C4-2B (cell line): ENCODE results near the gene CCDC57.
"Not testable (repeated sequence)": the region's sequence is repeated elsewhere in the genome, so short reads cannot be mapped to it uniquely, and the experiment has no call there.

Experiments used
- H3K27ac ChIP-seq: fragments of 450-650 bp; 2 replicates; pipeline ENCODE4 v1.5.1; 2017
- ZFX ChIP-seq: fragments of 450-650 bp; IDR thresholded peaks from 2 replicates; pipeline ENCODE4 v1.6.1; 2017
- TF ChIP-seq, protein P1 (sequence below): fragments of 450-650 bp; conservative IDR thresholded peaks from 2 replicates; pipeline ENCODE4 v1.5.1; 2017; ENCODE audit warnings: mild to moderate bottlenecking

CCDC57 gene

DNA sequence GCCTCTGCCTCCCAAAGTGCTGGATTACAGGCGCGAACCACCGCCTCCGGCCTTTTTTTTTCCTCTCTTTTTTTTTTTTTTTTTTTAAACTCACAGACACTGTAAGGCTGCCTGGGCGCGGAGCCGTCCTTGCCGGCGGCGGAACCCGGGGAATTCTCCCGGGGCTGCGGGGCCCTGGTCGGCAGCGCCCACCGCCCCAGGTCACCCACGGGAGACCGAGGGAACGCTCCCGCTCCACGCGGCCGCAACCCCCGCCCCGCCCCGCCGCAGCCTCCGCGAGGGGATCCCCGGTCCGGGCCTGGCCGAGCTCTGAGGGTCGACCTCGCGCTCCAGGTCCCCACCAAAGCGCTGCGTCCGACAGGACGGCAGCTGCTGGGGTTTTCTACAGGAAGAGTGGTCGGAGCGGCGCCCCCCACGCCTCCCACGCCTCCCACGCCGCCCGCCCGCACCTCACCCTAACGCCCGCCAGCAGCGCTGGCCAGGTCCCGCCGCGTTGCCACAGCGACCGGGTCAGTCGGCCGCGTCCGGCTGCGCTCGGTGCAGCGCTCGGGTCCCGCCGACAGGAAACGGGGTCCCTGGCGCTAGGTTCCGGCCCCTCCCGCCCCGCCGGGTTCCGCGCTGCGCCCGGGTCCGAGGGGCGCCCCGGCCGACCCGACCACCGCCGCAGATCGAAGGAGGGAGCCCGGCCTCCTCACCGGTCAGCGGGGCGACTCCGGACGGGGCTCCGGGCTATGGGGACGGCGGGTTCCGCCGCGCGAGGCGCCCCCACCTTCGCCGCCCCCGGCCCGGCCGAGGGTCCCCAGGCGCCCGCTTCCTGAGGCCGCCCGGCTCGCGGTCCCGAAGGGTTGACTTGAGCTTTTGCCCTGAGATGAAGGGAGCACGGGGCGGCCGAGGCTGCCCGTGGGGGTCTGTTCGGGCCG lies at the start of gene CCDC57:
Gene CCDC57 (minus strand): TSS at position 512 of the 920 bp plus-strand sequence. CDS start 10,898 bp downstream, outside the sequence.
- H3K27ac ChIP-seq: peak within 1 kb of the TSS; percentile 98

GRCh38 chr17:82262344-82262743 lies 49.7 kb upstream of the CCDC57 start:
- no peak overlapping the region for H3K27ac ChIP-seq

More for the DNA sequence above, at the start of gene CCDC57:
- TF ChIP-seq ZFX: peak; percentile 70; the same call in 1 of the 2 replicates
- TF ChIP-seq, protein P1, sequence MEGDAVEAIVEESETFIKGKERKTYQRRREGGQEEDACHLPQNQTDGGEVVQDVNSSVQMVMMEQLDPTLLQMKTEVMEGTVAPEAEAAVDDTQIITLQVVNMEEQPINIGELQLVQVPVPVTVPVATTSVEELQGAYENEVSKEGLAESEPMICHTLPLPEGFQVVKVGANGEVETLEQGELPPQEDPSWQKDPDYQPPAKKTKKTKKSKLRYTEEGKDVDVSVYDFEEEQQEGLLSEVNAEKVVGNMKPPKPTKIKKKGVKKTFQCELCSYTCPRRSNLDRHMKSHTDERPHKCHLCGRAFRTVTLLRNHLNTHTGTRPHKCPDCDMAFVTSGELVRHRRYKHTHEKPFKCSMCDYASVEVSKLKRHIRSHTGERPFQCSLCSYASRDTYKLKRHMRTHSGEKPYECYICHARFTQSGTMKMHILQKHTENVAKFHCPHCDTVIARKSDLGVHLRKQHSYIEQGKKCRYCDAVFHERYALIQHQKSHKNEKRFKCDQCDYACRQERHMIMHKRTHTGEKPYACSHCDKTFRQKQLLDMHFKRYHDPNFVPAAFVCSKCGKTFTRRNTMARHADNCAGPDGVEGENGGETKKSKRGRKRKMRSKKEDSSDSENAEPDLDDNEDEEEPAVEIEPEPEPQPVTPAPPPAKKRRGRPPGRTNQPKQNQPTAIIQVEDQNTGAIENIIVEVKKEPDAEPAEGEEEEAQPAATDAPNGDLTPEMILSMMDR: no peak

DNA sequence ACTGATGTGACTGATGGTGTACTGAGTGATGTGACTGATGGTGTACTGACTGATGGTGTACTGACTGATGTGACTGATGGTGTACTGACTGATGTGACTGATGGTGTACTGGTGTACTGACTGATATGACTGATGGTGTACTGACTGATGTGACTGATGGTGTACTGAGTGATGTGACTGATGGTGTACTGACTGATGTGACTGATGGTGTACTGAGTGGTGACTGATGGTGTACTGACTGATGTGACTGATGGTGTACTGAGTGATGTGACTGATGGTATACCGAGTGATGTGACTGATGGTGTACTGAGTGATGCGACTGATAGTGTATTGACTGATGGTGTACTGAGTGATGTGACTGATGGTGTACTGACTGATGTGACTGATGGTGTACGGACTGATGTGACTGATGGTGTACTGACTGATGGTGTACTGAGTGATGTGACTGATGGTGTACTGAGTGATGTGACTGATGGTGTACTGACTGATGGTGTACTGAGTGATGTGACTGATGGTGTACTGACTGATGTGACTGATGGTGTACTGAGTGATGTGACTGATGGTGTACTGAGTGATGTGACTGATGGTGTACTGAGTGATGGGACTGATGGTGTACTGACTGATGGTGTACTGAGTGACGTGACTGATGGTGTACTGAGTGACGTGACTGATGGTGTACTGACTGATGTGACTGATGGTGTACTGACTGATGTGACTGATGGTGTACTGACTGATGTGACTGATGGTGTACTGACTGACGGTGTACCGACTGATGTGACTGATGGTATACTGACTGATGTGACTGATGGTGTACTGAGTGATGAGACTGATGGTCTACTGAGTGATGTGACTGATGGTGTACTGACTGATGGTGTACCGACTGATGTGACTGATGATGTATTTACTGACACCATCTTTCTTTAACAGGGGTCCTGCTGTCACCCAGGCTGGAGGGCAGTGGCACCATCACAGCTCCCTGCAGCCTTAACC lies 47.6 kb upstream of the CCDC57 start:
- not testable (repeated sequence) for H3K27ac ChIP-seq

More at GRCh38 chr17:82262344-82262743, 49.7 kb upstream of the CCDC57 start:
- no peak for TF ChIP-seq ZFX
- TF ChIP-seq, protein P1: no peak

GRCh38 chr17:82258555-82258954 lies 45.9 kb upstream of the CCDC57 start:
- TF ChIP-seq, protein P1: no peak
- no peak for TF ChIP-seq ZFX
- H3K27ac ChIP-seq: no peak overlapping the region

DNA sequence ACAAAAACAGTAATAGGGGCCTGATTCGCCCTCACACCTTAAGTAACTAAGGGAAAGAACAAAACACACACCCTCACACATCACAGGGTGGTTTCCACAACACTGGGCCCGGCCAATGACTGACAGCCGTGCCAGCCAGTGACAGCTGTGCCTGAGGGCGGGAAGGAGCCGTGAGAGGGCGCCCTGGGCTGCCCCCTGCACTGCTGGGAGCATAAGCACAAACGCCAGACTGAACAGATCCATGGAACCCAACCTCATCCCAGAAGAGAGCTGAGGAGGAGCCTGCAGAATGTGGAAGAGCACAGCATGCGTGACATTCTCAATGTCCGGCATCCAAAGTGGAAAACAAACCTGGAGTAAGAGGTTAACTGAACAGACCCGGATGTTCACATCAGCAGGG lies 44.8 kb upstream of the CCDC57 start:
- TF ChIP-seq ZFX: no peak
- TF ChIP-seq, protein P1: no peak
- H3K27ac ChIP-seq: no peak overlapping the region

GRCh38 chr17:82256242-82256885 lies 43.7 kb upstream of the CCDC57 start:
- no peak overlapping the region for H3K27ac ChIP-seq
- TF ChIP-seq, protein P1: no peak
- no peak for TF ChIP-seq ZFX

DNA sequence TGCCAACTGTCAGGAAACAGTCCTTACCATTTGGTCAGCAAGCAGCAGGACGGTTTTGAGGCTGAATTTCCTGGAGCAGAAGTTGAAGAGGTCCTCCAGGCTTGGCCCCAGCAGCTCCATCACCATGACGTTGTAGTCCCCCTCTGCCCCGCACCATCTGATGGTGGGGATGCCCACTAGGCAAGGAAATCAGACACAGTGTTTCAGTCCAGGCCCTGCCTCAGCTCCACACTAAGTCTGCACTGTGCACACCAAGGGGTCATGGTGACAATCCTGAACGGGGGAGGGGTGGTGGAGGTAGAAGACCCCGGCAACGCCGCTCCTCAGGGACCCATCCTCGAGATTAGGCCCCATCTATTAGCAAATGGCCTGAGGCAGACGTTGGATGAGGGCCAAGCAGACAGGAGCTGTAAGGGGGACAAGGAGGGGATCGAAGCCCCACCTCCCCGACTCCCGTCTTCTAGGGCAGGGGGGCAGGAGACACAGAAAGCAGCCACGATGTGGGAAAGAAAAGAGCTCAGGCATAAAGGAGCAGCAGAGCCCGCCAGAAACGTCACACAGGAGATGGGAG lies 42.8 kb upstream of the CCDC57 start:
- H3K27ac ChIP-seq: no peak overlapping the region
- TF ChIP-seq, protein P1: no peak
- TF ChIP-seq ZFX: no peak

DNA sequence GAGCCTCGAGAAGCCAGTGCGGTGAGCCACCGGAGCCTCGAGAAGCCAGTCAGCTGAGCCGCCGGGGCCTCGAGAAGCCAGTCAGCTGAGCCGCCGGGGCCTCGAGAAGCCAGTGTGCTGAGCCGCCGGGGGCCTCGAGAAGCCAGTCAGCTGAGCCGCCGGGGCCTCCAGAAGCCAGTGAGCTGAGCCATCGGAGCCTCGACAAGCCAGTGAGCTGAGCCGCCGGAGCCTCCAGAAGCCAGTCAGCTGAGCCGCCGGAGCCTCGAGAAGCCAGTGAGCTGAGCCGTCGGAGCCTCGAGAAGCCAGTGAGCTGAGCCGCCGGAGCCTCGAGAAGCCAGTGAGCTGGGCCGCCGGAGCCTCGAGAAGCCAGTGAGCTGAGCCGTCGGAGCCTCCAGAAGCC lies 42.1 kb upstream of the CCDC57 start:
- H3K27ac ChIP-seq: not testable (repeated sequence)

GRCh38 chr17:82254096-82254495 lies 41.5 kb upstream of the CCDC57 start:
- not testable (repeated sequence) for H3K27ac ChIP-seq
